BE2C (cell line): ENCODE data around the gene CDR2L.

Experiments used
- DNase-seq: peaks from one replicate; pipeline ENCODE4 v3.0.0-alpha.2; 2020
- H3K27me3 ChIP-seq: fragments of 250-450 bp; sonication (Bioruptor Pico); 2 replicates; pipeline ENCODE4 v1.5.1; 2020; ENCODE audit warnings: mild to moderate bottlenecking
- H3K36me3 ChIP-seq: fragments of 250-450 bp; sonication (Bioruptor Pico); 2 replicates; pipeline ENCODE4 v1.5.1; 2020; ENCODE audit warnings: mild to moderate bottlenecking
- H3K4me1 ChIP-seq: fragments of 250-450 bp; sonication (Bioruptor Pico); 2 replicates; pipeline ENCODE4 v1.5.1; 2020
- H3K4me3 ChIP-seq: 2 replicates; pipeline ENCODE4 v1.5.1; 2011; ENCODE audit warnings: low read depth, low read length
- H3K9me3 ChIP-seq: fragments of 250-450 bp; sonication (Bioruptor Pico); 2 replicates; pipeline ENCODE4 v1.5.1; 2020
- CTCF ChIP-seq: IDR thresholded peaks from 2 replicates; pipeline ENCODE4 v1.5.1; 2012; ENCODE audit warnings: mild to moderate bottlenecking, low read depth, low read length

CDR2L gene

GRCh38 chr17:74956093-74956492 lies 31.3 kb upstream of the CDR2L start:
- H3K27me3 ChIP-seq: no peaks in the 10 kb centered on the region
- TF ChIP-seq CTCF: no peak

GRCh38 chr17:74957935-74958740 lies 29.3 kb upstream of the CDR2L start:
- no peaks in the 10 kb centered on the region for H3K9me3 ChIP-seq
- H3K4me1 ChIP-seq: no peaks in the 10 kb centered on the region
- H3K4me3 ChIP-seq: no peak overlapping the region
- H3K27me3 ChIP-seq: no peaks in the 10 kb centered on the region
- TF ChIP-seq CTCF: peak; percentile 96
- no peaks in the 10 kb centered on the region for H3K36me3 ChIP-seq
- DNase-seq: peak; percentile 88

More at GRCh38 chr17:74956093-74956492, 31.3 kb upstream of the CDR2L start:
- H3K9me3 ChIP-seq: no peaks in the 10 kb centered on the region
- H3K4me1 ChIP-seq: no peaks in the 10 kb centered on the region
- H3K36me3 ChIP-seq: no peaks in the 10 kb centered on the region
- H3K4me3 ChIP-seq: no peak overlapping the region
- DNase-seq: no peak

- no peak for TF ChIP-seq CTCF
- H3K36me3 ChIP-seq: no peaks in the 10 kb centered on the region
- no peaks in the 10 kb centered on the region for H3K9me3 ChIP-seq
- no peaks in the 10 kb centered on the region for H3K27me3 ChIP-seq
- H3K4me1 ChIP-seq: no peaks in the 10 kb centered on the region
- H3K4me3 ChIP-seq: no peak overlapping the region
- DNase-seq: no peak
Measured at GRCh38 chr17:74959826-74960515, 27.5 kb upstream of the CDR2L start.

GRCh38 chr17:74960570-74961342 lies 26.7 kb upstream of the CDR2L start:
- TF ChIP-seq CTCF: peak; percentile 78
- Histone ChIP-seq H3K36me3 (no peaks in the 10 kb centered on the region), H3K9me3 (no peaks in the 10 kb centered on the region), H3K4me3 (no peak overlapping the region), H3K4me1 (no peaks in the 10 kb centered on the region), H3K27me3 (no peaks in the 10 kb centered on the region)
- DNase-seq: peak; percentile 82

GRCh38 chr17:74961657-74962350 lies 25.6 kb upstream of the CDR2L start:
- TF ChIP-seq CTCF: peak; percentile 79
- H3K9me3 ChIP-seq: no peaks in the 10 kb centered on the region
- peak; percentile 93 for DNase-seq
- H3K27me3 ChIP-seq: no peaks in the 10 kb centered on the region
- H3K4me1 ChIP-seq: no peaks in the 10 kb centered on the region
- H3K36me3 ChIP-seq: no peaks in the 10 kb centered on the region
- no peak overlapping the region for H3K4me3 ChIP-seq
